Gastroesophageal sphincter (tissue), 4 donors: ENCODE data around the gene PHOX2A. TPM values are rescaled to one million over a fixed set of nuclear protein-coding genes. Genes with fewer than 3 reads are reported as not detected.

Experiments
- ATAC-seq: fragments of 150-250 bp; one replicate; pipeline ENCODE4 v1.9.1; 2016; ENCODE audit warnings: mild to moderate bottlenecking, moderate library complexity
- H3K27ac ChIP-seq, 4 donors: fragments of 200-600 bp; sonication (generic) in 3 of 4; 1 replicate in 3 of 4; 2 replicates in 1 of 4; pipeline ENCODE4 v1.5.1; 2016 to 2019
- H3K27me3 ChIP-seq: fragments of 200-600 bp; sonication (generic); one replicate; pipeline ENCODE4 v1.5.1; 2019
- H3K36me3 ChIP-seq, 2 donors: fragments of 200-600 bp; sonication (generic); one replicate each; pipeline ENCODE4 v1.5.1; 2019; ENCODE audit warnings: control low read depth in 1 of 2
- H3K4me1 ChIP-seq, 3 donors: fragments of 200-600 bp; sonication (generic); 1 replicate in 2 of 3; 2 replicates in 1 of 3; pipeline ENCODE4 v1.5.1; 2016 to 2019; ENCODE audit warnings: control low read depth in 2 of 3
- H3K4me3 ChIP-seq, 2 donors: fragments of 200-600 bp; sonication (generic); one replicate each; pipeline ENCODE4 v1.5.1; 2019; ENCODE audit warnings: mild to moderate bottlenecking in 1 of 2, moderate library complexity in 1 of 2
- H3K9me3 ChIP-seq, 3 donors: fragments of 200-600 bp; sonication (generic); one replicate each; pipeline ENCODE4 v1.5.1; 2017 to 2019; ENCODE audit warnings: control low read depth in 2 of 3
- CTCF ChIP-seq, 4 experiments: fragments of 200-600 bp in 2 of 4; fragments of 450-650 bp in 2 of 4; sonication (generic) in 1 of 4; IDR thresholded peaks; one replicate each; pipeline ENCODE4 v1.5.1; 2017 to 2019; ENCODE audit warnings: antibody characterized with exemption in 4 of 4, mild to moderate bottlenecking in 2 of 4, moderate library complexity in 2 of 4
- EP300 ChIP-seq: sonication (generic); formaldehyde crosslinking; IDR thresholded peaks from one replicate; pipeline ENCODE4 v1.6.1; 2017; ENCODE audit warnings: antibody characterized with exemption, mild to moderate bottlenecking
- POLR2A ChIP-seq, 2 donors: fragments of 450-650 bp; IDR thresholded peaks; one replicate each; pipeline ENCODE4 v1.6.1; 2017; ENCODE audit warnings: antibody characterized with exemption in 2 of 2, mild to moderate bottlenecking in 2 of 2, moderate library complexity in 1 of 2
- POLR2AphosphoS5 ChIP-seq: sonication (generic); formaldehyde crosslinking; IDR thresholded peaks from one replicate; pipeline ENCODE4 v1.6.1; 2017; ENCODE audit warnings: antibody characterized with exemption
- WGBS, 2 donors: methylation state at CpG; one replicate each; pipeline ENCODE4 v1.1.5; 2018; ENCODE audit warnings: low coverage in 1 of 2; 5-methylcytosine and 5-hydroxymethylcytosine counted together
- total RNA-seq, 4 donors: library from RNA; depleted of rRNA; stranded (reverse); fragments of >200 nt; gene quantifications; one replicate each; pipeline ENCODE4 v1.1.0, GENCODE V29; 2016

PHOX2A gene
- total RNA-seq, 4 donors from 2014 or later: 0.37 to 3.2 (median 0.89) TPM; not detected in 1

- TF ChIP-seq POLR2A (IDR thresholded peaks at IDR 0.05) (peak; percentile 7 to 24), EP300 (no peak), POLR2AphosphoS5 (peak; percentile 3), CTCF (IDR thresholded peaks at IDR 0.05) (peak in 1 of 4 experiments; percentile 9)
- peak; percentile 74 for ATAC-seq
- WGBS, 2 donors: 0% methylated on average over 1 to 5 of the region's 84 CpGs
- Histone ChIP-seq H3K27me3 (no peaks in the 10 kb centered on the region), H3K9me3 (no peaks in the 10 kb centered on the region), H3K36me3 (peaks cover 0 to 14% of the 10 kb centered on the region in 2 donors), H3K27ac (peak overlapping the region; percentile 92 to 99 (median 94)), H3K4me3 (peak overlapping the region; percentile 88 to 95), H3K4me1 (peaks cover 0 to 50% (median 19%) of the 10 kb centered on the region in 3 donors)
Measured at GRCh38 chr11:72223615-72224563, 20.1 kb downstream of the PHOX2A start.

GRCh38 chr11:72222907-72223614 lies 20.9 kb downstream of the PHOX2A start:
- Histone ChIP-seq H3K27ac (peak overlapping the region; percentile 92 to 99 (median 94)), H3K9me3 (no peaks in the 10 kb centered on the region), H3K27me3 (no peaks in the 10 kb centered on the region), H3K36me3 (peaks cover 0 to 6% of the 10 kb centered on the region in 2 donors), H3K4me1 (peaks cover 0 to 42% (median 17%) of the 10 kb centered on the region in 3 donors), H3K4me3 (peak overlapping the region; percentile 88 to 95)
- TF ChIP-seq CTCF (IDR thresholded peaks at IDR 0.05): peak in 3 of 4 experiments; percentile 20 to 60 (median 23)
- peak; percentile 79 for TF ChIP-seq POLR2AphosphoS5
- TF ChIP-seq POLR2A (IDR thresholded peaks at IDR 0.05): peak; percentile 52 to 69
- no peak for TF ChIP-seq EP300
- ATAC-seq: peak; percentile 91
- 0% methylated on average over 9 of the region's 47 CpGs; no CpG with 5 or more reads in 1 of the 2 donors for WGBS, 2 donors

- Histone ChIP-seq H3K27ac (peak overlapping the region; percentile 92 to 99 (median 94)), H3K9me3 (no peaks in the 10 kb centered on the region), H3K4me3 (peak overlapping the region; percentile 88 to 95), H3K36me3 (peaks cover 0 to under 1% of the 10 kb centered on the region in 2 donors), H3K4me1 (peaks cover 0 to 34% (median 14%) of the 10 kb centered on the region in 3 donors), H3K27me3 (peaks cover 4% of the 10 kb centered on the region)
- TF ChIP-seq EP300 (no peak), POLR2A (IDR thresholded peaks at IDR 0.05) (no peak), POLR2AphosphoS5 (no peak), CTCF (IDR thresholded peaks at IDR 0.05) (no peak)
- WGBS, 2 donors: 56 to 60% methylated on average over 4 of the region's 6 CpGs
- no peak for ATAC-seq
Measured at GRCh38 chr11:72222106-72222891, 21.7 kb downstream of the PHOX2A start.

- ATAC-seq: no peak
- Histone ChIP-seq H3K4me3 (no peak overlapping the region), H3K27me3 (peaks cover 11% of the 10 kb centered on the region), H3K36me3 (no peaks in the 10 kb centered on the region), H3K4me1 (peaks cover 0 to 26% (median 13%) of the 10 kb centered on the region in 3 donors), H3K27ac (peak overlapping the region in 2 of 4 donors; percentile 92 to 95), H3K9me3 (no peaks in the 10 kb centered on the region)
- TF ChIP-seq POLR2AphosphoS5 (no peak), CTCF (IDR thresholded peaks at IDR 0.05) (no peak), POLR2A (IDR thresholded peaks at IDR 0.05) (no peak), EP300 (no peak)
- 91% methylated on average over 1 of the region's 7 CpGs; no CpG with 5 or more reads in 1 of the 2 donors for WGBS, 2 donors
Measured at GRCh38 chr11:72221386-72222075, 22.4 kb downstream of the PHOX2A start.
